WERI-Rb-1 (cell line): ENCODE results near the gene CCDC91.

Source experiments
- DNase-seq: peaks from one replicate; pipeline ENCODE4 v3.0.0-alpha.2; 2020
- H3K27ac ChIP-seq: fragments of 250-450 bp; sonication (Bioruptor Pico); 2 replicates; pipeline ENCODE4 v1.5.1; 2020; ENCODE audit warnings: mild to moderate bottlenecking, moderate library complexity
- H3K27me3 ChIP-seq: fragments of 250-450 bp; sonication (Bioruptor Pico); 2 replicates; pipeline ENCODE4 v1.5.1; 2021; ENCODE audit warnings: mild to moderate bottlenecking, low read depth, moderate library complexity; ENCODE audit not compliant: insufficient read depth, severe bottlenecking
- H3K36me3 ChIP-seq: fragments of 250-450 bp; sonication (Bioruptor Pico); 2 replicates; pipeline ENCODE4 v1.5.1; 2020; ENCODE audit warnings: mild to moderate bottlenecking, moderate library complexity
- H3K4me3 ChIP-seq: 2 replicates; pipeline ENCODE4 v1.5.1; 2011; ENCODE audit warnings: low read depth, mild to moderate bottlenecking, control low read depth, low read length
- H3K9me3 ChIP-seq: fragments of 250-450 bp; sonication (Bioruptor Pico); 2 replicates; pipeline ENCODE4 v1.5.1; 2021; ENCODE audit warnings: mild to moderate bottlenecking, moderate library complexity; ENCODE audit not compliant: severe bottlenecking
- TF ChIP-seq, protein P1 (sequence below): IDR thresholded peaks from 2 replicates; pipeline ENCODE4 v1.5.1; 2011; ENCODE audit warnings: low read depth, mild to moderate bottlenecking, control low read depth, inconsistent platforms, low read length

CCDC91 gene

DNA sequence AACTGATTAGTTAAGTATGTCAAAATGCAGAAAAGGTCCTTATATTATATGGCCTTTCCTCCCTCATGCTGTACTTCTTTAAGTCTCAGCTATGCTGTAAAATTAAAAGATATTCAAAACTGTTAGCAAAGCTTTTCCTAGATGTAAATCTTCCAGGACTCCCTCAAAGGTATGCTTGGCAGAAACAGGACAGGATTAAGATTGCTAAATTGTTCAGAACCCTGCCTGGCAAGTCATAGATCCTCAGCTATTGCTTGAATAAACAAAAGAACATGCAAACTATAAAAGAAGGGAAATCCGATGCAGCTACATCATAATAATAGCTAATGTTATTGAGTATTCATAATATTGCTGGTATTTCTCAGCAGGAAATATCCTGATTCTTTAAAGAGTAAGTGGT, 322.6 kb downstream of the CCDC91 start:
- TF ChIP-seq, protein P1, sequence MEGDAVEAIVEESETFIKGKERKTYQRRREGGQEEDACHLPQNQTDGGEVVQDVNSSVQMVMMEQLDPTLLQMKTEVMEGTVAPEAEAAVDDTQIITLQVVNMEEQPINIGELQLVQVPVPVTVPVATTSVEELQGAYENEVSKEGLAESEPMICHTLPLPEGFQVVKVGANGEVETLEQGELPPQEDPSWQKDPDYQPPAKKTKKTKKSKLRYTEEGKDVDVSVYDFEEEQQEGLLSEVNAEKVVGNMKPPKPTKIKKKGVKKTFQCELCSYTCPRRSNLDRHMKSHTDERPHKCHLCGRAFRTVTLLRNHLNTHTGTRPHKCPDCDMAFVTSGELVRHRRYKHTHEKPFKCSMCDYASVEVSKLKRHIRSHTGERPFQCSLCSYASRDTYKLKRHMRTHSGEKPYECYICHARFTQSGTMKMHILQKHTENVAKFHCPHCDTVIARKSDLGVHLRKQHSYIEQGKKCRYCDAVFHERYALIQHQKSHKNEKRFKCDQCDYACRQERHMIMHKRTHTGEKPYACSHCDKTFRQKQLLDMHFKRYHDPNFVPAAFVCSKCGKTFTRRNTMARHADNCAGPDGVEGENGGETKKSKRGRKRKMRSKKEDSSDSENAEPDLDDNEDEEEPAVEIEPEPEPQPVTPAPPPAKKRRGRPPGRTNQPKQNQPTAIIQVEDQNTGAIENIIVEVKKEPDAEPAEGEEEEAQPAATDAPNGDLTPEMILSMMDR, result no peak
- Histone ChIP-seq H3K9me3 (no peaks in the 10 kb centered on the region), H3K27ac (no peak overlapping the region), H3K36me3 (no peaks in the 10 kb centered on the region), H3K27me3 (no peaks in the 10 kb centered on the region), H3K4me3 (no peak overlapping the region)
- DNase-seq, result no peak

DNA sequence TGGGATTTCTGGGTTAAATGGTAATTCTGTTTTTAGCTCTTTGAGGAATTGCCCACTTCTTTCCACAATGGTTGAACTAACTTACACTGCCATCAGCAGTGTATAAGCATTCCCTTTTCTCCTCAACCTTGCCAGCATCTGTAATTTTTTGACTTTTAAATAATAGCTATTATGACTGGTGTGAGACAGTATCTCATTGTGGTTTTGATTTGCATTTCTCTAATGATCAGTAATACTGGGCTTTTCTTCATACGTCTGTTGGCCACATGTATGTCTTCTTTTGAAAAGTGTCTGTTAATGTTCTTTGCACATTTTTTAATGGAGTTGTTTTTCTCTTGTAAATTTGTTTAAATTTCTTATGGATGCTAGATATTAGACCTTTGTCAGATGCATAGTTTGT, 323.7 kb downstream of the CCDC91 start:
- TF ChIP-seq, protein P1, result no peak
- Histone ChIP-seq H3K27ac (no peak overlapping the region), H3K9me3 (no peaks in the 10 kb centered on the region)

GRCh38 chr12:28517101-28517500, 326.8 kb downstream of the CCDC91 start:
- no peak overlapping the region for H3K4me3 ChIP-seq
- H3K36me3 ChIP-seq, result no peaks in the 10 kb centered on the region
- H3K9me3 ChIP-seq, result no peaks in the 10 kb centered on the region
- no peaks in the 10 kb centered on the region for H3K27me3 ChIP-seq
- TF ChIP-seq, protein P1, result no peak
- H3K27ac ChIP-seq, result no peak overlapping the region
- no peak for DNase-seq

More for the DNA sequence above, 323.7 kb downstream of the CCDC91 start:
- Histone ChIP-seq H3K36me3 (no peaks in the 10 kb centered on the region), H3K27me3 (no peaks in the 10 kb centered on the region), H3K4me3 (no peak overlapping the region)
- no peak for DNase-seq

GRCh38 chr12:28527631-28528249, 337.5 kb downstream of the CCDC91 start:
- no peaks in the 10 kb centered on the region for H3K36me3 ChIP-seq
- peak; percentile 6 for DNase-seq
- H3K9me3 ChIP-seq, result no peaks in the 10 kb centered on the region
- TF ChIP-seq, protein P1, result no peak
- no peak overlapping the region for H3K27ac ChIP-seq
- H3K4me3 ChIP-seq, result no peak overlapping the region
- no peaks in the 10 kb centered on the region for H3K27me3 ChIP-seq

GRCh38 chr12:28535216-28535615, 345.0 kb downstream of the CCDC91 start:
- Histone ChIP-seq H3K36me3 (no peaks in the 10 kb centered on the region), H3K27ac (no peak overlapping the region), H3K4me3 (no peak overlapping the region), H3K27me3 (no peaks in the 10 kb centered on the region), H3K9me3 (no peaks in the 10 kb centered on the region)
- DNase-seq, result no peak
- TF ChIP-seq, protein P1, result no peak

GRCh38 chr12:28536088-28536487, 345.8 kb downstream of the CCDC91 start:
- Histone ChIP-seq H3K4me3 (no peak overlapping the region), H3K9me3 (no peaks in the 10 kb centered on the region), H3K36me3 (no peaks in the 10 kb centered on the region), H3K27me3 (no peaks in the 10 kb centered on the region), H3K27ac (no peak overlapping the region)
- no peak for DNase-seq
- TF ChIP-seq, protein P1, result no peak
